GM18511 (cell line): ENCODE data around the gene NME4.
A peak's percentile ranks its signal among the peaks of the same experiment; 100 is the strongest.

Experiments used
- ATAC-seq: cut with Tn5 transposase; IDR thresholded peaks from one replicate; pipeline ENCODE4 v1.9.1; 2021; ENCODE audit warnings: mild to moderate bottlenecking, moderate library complexity; ENCODE audit not compliant: unreplicated experiment

NME4 gene

GRCh38 chr16:425082-425718, 28.2 kb downstream of the NME4 start, which contains the start of gene RAB11FIP3:
TSS of gene RAB11FIP3 (plus strand) at chr16:425649. CDS start at chr16:426007, 358 bp downstream.
- ATAC-seq, result peak; percentile 92

DNA sequence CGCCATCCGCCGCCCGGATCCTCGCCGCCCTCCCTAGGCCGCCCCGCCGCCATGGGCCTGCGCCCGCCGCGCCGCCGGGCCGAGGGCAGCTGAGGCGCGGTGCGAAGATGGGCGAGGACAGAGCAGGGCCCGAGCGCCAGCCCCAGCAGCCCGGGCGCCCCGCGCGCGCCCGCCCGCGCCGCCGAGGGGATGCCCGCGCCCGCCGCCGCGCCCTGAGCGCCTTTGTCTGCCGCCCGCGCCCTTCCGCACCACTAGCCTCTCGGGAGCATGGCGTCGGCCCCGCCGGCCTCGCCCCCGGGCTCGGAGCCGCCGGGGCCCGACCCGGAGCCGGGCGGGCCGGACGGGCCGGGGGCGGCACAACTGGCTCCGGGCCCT, 28.7 kb downstream of the NME4 start:
- ATAC-seq, result peak; percentile 43

DNA sequence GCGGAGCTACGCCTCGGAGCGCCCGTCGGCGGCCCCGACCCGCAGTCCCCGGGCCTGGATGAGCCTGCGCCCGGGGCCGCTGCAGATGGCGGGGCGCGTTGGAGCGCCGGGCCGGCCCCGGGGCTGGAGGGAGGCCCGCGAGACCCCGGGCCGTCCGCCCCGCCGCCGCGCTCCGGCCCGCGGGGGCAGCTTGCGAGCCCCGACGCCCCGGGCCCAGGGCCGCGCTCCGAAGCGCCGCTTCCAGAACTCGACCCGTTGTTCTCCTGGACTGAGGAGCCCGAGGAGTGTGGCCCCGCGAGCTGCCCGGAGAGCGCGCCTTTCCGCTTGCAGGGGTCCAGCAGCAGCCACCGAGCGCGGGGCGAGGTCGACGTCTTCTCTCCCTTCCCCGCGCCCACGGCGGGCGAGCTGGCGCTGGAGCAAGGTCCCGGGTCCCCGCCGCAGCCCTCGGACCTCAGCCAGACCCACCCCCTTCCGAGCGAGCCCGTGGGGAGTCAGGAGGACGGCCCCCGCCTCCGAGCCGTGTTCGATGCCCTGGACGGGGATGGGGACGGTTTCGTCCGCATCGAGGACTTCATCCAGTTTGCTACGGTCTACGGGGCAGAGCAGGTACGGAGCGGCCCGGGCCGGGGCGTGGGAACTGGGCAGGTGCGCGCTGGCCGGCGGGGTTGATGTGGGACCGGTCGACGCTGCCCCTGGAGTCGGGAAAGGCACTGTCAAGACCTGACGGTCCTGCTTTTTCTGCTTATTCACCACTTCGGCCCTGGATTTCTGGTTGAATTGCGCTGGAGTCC, 29.3 kb downstream of the NME4 start:
- no peak for ATAC-seq

DNA sequence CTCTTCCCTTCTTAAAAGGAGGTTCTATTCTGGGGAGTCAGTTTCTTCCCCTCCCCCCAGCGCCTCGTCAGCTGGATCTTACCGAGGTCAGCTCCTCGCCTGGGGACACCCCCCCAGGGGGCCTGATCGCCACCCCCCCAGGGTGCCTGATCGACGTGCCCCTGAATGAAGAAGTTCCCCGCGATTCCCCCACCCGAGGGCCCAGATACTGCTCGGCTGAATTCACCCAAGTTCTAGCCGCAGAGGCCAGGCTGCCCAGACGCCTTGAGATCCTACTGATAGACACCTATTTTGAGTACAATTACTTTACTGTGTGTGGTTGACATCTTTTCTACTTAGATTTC, 29.9 kb downstream of the NME4 start:
- ATAC-seq, result no peak

GRCh38 chr16:427250-427649, 30.3 kb downstream of the NME4 start:
- ATAC-seq, result no peak

- ATAC-seq, result no peak
Measured at GRCh38 chr16:430904-431303, 33.9 kb downstream of the NME4 start.

GRCh38 chr16:440627-441026, 43.6 kb downstream of the NME4 start:
- ATAC-seq, result no peak

GRCh38 chr16:441447-441846, 44.4 kb downstream of the NME4 start:
- ATAC-seq, result no peak

- ATAC-seq, result no peak
Measured at GRCh38 chr16:442976-443375, 46.0 kb downstream of the NME4 start.

DNA sequence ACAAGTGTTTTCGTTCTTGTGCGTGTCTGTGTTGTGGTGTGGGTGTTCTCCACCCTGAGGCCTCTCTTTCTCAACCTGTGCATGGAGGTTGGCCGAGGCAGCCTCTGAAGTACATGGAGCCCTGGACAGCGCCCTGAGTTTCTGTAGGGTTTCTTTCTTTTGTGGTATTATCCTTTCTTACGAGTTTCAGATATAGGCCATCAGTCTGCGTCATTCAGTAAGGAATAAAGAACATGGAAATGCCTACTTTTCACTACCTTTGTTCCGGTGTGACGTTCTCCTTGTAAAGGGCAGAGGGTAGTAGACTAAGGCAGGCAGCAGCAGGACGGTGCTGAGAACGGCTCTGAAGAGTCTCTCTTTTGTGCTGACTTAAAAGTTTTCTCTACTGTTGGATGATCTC, 47.0 kb downstream of the NME4 start:
- no peak for ATAC-seq

DNA sequence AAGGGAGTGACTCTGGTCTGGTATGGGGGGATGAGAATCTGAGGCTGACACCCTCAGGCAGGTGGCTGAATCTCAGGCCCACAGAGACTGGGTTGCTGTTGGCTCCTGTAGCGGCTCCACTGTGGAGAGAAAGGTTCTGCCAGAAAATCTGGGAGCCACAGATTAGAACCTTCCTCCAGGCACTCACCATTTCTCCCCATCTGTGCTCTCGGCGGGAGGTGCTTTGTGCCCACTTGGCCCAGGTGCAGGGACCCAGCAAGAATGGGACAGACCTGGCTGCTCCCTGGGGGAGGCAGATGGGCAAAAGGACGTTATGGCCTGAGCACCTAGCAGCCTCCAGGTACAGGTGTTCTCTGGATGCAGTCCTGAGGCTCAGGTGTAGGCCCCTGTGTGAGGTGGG, 48.6 kb downstream of the NME4 start:
- no peak for ATAC-seq
